Activated CD4-positive, alpha-beta T cell treated with anti-CD3 and anti-CD28 coated beads, Interleukin-2, amount 50 U/mL, for 4 hours (primary cell): ENCODE data around the gene SCAF8.
"Not testable (repeated sequence)": the region's sequence is repeated elsewhere in the genome, so short reads cannot be mapped to it uniquely, and the experiment has no call there.

ENCODE experiments used
- DNase-seq, 2 experiments: peaks; one replicate each; pipeline ENCODE4 v3.0.0-alpha.2; 2020

Gene SCAF8

GRCh38 chr6:154733626-154734382 lies 588 bp downstream of the SCAF8 start:
- peak; percentile 82 to 85 for DNase-seq

GRCh38 chr6:154736618-154737259 lies 3.5 kb downstream of the SCAF8 start:
- no peak for DNase-seq

- DNase-seq: no peak
Observed at GRCh38 chr6:154737424-154737823, 4.2 kb downstream of the SCAF8 start.

GRCh38 chr6:154738551-154738961 lies 5.3 kb downstream of the SCAF8 start:
- DNase-seq: no peak

- DNase-seq: no peak
Observed at GRCh38 chr6:154740658-154741057, 7.4 kb downstream of the SCAF8 start.

GRCh38 chr6:154742891-154743290 lies 9.7 kb downstream of the SCAF8 start:
- DNase-seq: no peak

- not testable (repeated sequence) for DNase-seq
Observed at GRCh38 chr6:154744029-154744745, 11.0 kb downstream of the SCAF8 start.

- DNase-seq: no peak
Observed at GRCh38 chr6:154745243-154745642, 12.0 kb downstream of the SCAF8 start.

- no peak for DNase-seq
Observed at GRCh38 chr6:154749341-154749740, 16.1 kb downstream of the SCAF8 start.

GRCh38 chr6:154751011-154751800 lies 18.0 kb downstream of the SCAF8 start:
- no peak for DNase-seq

- no peak for DNase-seq
Observed at GRCh38 chr6:154752022-154752421, 18.8 kb downstream of the SCAF8 start.

- no peak for DNase-seq
Observed at GRCh38 chr6:154754152-154754551, 20.9 kb downstream of the SCAF8 start.

- DNase-seq: no peak
Observed at GRCh38 chr6:154757352-154758050, 24.3 kb downstream of the SCAF8 start.

GRCh38 chr6:154758125-154758524 lies 24.9 kb downstream of the SCAF8 start:
- no peak for DNase-seq

GRCh38 chr6:154763650-154764049 lies 30.4 kb downstream of the SCAF8 start:
- no peak for DNase-seq

- no peak for DNase-seq
Observed at GRCh38 chr6:154765273-154765672, 32.1 kb downstream of the SCAF8 start.

- no peak for DNase-seq
Observed at GRCh38 chr6:154766288-154766687, 33.1 kb downstream of the SCAF8 start.

- no peak for DNase-seq
Observed at GRCh38 chr6:154767003-154767723, 33.9 kb downstream of the SCAF8 start.

GRCh38 chr6:154768280-154768679 lies 35.1 kb downstream of the SCAF8 start:
- no peak for DNase-seq

GRCh38 chr6:154773610-154774089 lies 40.4 kb downstream of the SCAF8 start:
- DNase-seq: no peak

GRCh38 chr6:154779157-154779556 lies 45.9 kb downstream of the SCAF8 start:
- DNase-seq: not testable (repeated sequence)

- DNase-seq: no peak
Observed at GRCh38 chr6:154782193-154782592, 49.0 kb downstream of the SCAF8 start.
